HG03135 (cell line): ENCODE results near the gene ZSWIM5.
"Not testable (repeated sequence)": the region's sequence is repeated elsewhere in the genome, so short reads cannot be mapped to it uniquely, and the experiment has no call there.

Experiments
- ATAC-seq: cut with Tn5 transposase; IDR thresholded peaks from one replicate; pipeline ENCODE4 v1.9.1; 2021; ENCODE audit warnings: mild to moderate bottlenecking, moderate library complexity; ENCODE audit not compliant: unreplicated experiment

The ZSWIM5 gene

DNA sequence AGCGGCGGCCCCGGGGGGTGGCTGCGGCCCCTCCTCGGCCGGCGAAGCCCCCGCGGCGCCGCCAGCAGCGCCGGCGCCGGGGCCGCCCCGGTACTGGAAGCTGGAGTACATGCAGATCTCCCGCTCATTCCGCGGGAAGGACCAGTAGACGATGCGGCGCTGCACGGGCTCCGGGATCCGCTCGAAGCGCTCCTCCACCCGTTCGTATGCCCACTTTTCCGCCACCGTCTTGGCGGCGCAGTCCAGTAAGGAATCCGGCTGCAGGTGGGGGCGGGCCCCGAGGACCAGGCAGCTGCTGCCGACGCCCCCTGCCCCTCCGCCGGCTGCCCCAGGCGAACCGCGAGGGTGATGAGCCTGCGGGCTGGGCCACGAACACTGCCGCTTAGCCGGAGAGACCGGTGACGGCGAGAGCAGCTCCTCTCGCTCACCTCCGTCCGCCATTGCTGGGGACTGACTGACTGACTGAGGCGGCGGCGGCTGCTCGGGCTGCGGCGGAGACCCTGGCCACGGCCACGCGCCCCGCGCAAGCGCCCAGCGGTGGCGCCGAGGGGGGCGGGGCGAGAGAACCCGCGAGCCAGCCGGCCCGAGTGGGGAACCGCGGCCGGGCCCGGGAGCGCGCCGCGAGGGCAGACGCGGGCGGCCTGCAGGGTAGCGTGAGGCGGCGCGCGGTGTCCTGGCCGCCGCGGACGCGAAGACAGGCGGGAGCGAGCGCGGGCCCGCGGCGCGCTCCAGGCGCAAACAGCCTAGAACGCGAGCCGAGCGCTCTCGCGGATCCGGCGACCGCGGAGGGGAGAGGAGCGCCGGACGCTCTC lies at the start of gene ZSWIM5:
Gene ZSWIM5 (minus strand): TSS at position 696 of the 812 bp plus-strand sequence. CDS start 255 bp downstream, at position 441.
- ATAC-seq: no peak

DNA sequence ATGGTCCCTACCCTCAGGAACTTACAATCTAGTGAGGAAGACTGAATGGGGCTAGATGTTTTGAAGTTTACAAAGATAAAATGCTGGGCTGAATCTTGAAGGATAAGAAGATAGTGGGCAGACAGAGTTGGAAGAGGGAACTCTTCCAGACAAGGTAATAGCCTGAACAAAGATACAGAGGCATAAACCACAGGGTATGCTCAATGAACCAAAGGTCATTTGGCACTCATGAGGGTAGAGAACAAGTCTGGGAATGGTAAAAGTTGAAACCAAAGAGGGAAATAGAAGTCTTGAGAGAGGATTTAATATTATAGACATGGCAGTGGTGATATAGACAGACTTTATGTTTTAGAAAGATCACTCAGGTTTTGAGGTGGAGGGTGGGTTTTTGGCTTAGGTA lies 48.1 kb upstream of the ZSWIM5 start:
- no peak for ATAC-seq

DNA sequence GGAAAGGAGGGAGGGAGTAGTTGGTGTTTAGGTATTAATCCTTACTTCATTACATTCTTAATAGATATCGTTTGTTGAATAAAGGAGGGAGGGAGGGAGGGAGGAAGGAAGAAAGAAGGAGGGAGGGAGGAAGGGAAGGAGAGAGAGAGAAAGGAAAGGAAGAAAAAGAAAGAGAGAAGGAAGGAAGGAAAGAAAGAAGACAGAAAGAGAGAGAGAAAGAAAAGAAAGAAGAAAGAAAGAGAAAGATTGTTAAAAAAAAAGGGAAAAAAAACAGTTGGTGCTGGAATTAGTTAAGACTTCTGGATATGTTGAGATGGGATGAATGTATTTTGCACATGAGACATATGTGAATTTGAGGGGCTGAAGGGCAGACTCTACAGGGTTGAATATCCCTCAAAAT lies 44.1 kb upstream of the ZSWIM5 start:
- ATAC-seq: no peak

DNA sequence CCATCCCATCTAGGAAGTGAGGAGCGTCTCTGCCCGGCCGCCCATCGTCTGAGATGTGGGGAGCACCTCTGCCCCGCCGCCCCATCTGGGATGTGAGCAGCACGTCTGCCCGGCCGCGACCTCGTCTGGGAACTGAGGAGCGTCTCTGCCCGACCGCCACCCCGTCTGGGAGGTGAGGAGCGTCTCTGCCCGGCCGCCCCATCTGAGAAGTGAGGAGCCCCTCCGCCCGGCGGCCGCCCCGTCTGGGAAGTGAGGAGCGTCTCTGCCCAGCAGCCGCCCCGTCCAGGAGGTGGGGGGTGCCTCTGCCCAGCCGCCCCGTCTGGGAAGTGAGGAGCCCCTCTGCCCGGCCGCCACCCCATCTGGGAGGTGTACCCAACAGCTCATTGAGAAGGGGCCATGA lies 41.6 kb upstream of the ZSWIM5 start:
- ATAC-seq: not testable (repeated sequence)

DNA sequence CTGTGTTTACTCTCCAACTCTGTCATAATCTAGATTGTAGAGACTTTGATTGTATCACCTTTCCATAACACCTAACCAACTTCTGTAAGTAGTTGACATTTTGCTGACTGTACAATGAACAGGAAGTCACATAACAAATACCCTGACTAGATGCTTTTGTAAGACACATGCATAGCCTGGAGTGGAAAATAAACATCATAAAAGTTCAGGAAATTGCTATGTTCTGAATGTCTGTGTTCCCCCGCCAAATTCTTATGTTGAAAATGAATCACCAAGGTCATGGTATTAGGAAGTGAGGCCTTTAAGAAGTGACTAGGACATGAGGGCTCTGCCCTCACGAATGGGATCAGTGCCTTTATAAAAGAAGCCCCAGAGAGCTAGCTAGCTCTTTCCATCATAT lies 40.4 kb upstream of the ZSWIM5 start:
- no peak for ATAC-seq

DNA sequence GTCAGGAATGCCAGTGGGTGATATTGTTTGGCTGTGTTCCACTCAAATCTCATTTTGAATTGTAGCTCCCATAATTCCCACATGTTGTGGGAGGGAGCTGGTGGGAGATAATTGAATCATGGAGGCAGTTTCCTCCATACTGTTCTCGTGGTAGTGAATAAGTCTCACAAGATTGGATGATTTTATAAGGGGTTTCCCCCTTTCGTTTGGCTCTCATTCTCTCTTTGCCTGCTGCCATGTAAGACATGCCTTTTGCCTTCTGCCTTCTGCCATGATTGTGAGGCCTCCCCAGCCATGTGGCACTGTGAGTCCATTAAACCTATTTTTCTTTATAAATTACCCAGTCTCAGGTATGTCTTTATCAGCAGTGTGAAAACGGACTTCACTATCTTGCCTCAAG lies 40.0 kb upstream of the ZSWIM5 start:
- not testable (repeated sequence) for ATAC-seq

- ATAC-seq: no peak
Measured at GRCh38 chr1:45244660-45245059, 38.3 kb upstream of the ZSWIM5 start.

- ATAC-seq: no peak
Measured at GRCh38 chr1:45243476-45244343, 37.3 kb upstream of the ZSWIM5 start.

DNA sequence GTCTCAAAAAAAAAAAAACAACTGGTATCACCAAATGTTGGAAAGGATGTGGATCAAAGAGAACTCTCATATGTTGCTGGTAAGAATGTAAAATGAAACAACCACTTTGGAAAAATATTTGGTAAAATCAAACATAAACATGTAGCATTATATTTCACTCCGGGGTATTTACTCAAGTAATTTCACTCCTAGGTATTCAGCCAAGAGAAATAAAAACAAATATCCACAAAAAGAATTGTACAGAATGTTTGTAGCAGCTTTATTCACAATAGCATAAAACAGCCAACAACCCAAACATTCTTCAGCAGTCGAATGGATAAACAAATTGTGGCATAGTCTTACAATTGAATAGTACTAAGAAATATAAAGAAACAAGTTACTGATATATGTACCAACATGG lies 32.4 kb upstream of the ZSWIM5 start:
- ATAC-seq: no peak

GRCh38 chr1:45236136-45236535 lies 29.7 kb upstream of the ZSWIM5 start:
- ATAC-seq: no peak

DNA sequence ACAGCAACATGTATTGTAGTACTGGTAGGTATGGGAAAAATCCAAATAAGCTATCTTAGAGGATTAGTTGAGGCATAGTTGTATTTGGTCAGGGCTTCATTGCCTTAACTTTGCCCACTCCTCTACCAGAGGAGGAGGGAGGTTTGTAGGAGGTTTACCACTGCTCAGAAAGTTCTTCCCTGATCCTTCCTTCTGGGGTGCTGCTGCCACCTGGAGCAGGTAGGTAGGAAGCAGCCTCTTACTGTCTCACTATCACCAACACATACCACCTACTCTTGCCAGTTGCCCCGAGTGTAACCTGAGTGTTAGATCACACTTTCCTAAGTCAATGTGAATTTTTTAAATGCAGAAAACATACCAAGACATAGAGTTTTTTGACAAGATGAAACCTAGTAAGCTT lies 24.1 kb upstream of the ZSWIM5 start:
- ATAC-seq: no peak

DNA sequence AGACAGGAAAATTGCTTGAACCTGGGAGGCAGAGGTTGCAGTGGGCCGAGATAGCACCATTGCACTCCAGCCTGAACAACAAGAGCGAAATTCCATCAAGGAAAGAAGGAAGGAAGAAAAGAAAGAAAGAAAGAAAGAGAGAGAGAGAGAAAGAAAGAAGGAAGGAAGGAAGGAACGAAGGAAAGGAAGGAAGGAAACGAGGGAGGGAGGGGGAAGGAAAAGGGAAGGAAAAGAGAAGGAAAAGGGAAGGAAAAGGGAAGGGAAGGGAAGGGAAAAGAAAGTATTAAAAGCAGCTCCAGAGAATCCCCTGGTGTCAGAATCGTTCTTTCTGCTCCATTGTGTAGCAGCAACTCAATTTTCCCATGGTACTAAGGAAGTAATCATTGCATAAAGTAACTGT lies 19.2 kb upstream of the ZSWIM5 start:
- no peak for ATAC-seq

DNA sequence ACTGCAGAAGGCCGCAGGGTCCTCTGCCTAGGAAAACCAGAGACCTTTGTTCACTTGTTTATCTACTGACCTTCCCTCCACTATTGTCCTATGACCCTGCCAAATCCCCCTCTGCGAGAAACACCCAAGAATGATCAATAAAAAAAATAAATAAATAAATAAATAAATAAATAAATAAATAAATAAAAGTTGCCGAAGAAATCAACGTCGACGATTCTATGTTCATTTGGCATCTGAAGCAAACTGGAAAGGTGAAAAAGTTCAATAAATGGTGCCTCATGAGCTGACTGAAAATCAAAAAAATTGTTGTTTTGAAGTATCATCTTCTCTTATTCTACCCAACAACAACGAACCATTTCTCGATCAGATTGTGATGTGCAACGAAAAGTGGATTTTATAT lies 17.3 kb upstream of the ZSWIM5 start:
- not testable (repeated sequence) for ATAC-seq

- ATAC-seq: no peak
Measured at GRCh38 chr1:45221716-45222115, 15.3 kb upstream of the ZSWIM5 start.

GRCh38 chr1:45216861-45217260 lies 10.5 kb upstream of the ZSWIM5 start:
- ATAC-seq: no peak

DNA sequence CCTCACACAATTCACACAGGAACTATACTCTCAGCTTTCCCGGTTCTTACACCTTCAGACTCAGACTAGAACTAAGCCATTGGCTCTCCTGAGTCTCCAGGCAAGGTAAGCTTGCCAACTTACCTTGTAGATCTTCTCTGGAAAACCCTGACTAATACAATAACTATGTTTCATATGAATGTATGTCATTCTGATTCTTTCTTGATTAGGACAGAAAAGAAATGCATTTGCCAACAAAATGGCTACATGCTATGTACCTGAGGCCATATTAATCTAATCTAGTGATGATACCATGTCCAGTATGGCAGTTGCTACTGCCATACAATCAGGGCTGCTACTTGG lies 9.8 kb upstream of the ZSWIM5 start:
- ATAC-seq: no peak

DNA sequence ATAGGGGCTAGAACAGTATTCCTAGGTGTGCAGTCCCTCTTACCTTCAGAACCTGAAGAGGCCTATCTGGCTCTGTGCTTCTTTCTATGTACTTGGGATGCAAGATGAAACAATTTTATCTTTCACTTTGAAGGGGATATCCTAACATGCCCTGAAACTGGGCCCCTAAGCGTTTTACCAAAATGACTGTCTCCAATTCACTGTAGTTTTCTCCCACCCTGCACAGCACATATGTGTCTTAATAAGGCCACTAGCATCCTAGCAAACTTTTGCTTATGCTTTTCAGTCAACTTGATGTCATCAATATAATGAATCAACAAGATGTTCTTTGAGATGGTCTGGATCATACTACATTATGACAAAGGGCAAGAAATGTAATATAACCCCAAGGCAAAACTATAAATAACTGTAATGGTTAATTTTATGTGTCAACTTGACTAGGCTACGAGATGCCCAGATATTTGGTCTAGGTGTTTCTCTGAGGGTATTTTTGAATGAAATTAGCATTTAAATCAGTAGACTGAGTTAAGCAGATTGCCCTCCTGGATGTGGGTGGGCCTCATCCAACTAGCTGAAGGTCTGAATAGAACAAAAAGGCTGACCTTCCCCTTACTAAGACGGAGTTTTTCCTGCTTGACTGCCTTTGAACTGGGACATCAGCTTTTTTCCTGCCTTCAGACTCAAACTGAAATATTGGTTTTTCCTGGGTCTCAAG lies 9.2 kb upstream of the ZSWIM5 start:
- ATAC-seq: no peak

DNA sequence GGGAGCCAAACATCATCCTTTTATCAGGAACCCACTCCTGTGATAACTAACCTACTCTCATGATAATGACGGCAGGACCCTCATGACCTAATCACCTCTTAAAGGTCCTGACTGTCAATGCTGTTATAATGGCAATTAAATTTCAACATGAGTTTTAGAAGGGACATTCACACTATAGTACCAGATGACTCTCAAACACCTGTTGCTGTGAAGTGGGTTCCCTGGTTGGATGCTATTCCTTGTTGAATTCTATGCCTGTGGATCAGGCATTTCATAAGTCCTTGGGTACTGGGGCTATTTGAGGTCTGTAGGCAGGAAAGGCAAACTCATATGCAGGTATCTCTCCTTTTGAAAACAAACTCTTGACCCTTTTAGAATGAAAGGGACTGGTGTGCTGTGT lies 7.5 kb upstream of the ZSWIM5 start:
- ATAC-seq: no peak

- ATAC-seq: no peak
Measured at GRCh38 chr1:45211076-45211475, 4.7 kb upstream of the ZSWIM5 start.

- ATAC-seq: no peak
Measured at GRCh38 chr1:45206808-45207623, 611 bp upstream of the ZSWIM5 start.
